IPS DF 4.7 (cell line): Measurements from ENCODE around the gene EPO.

Experiments
- DNase-seq: peaks from one replicate; pipeline ENCODE4 v3.0.0-alpha.2; 2013; ENCODE audit warnings: low spot score; ENCODE audit errors: extremely low read depth

Gene EPO

GRCh38 chr7:100682991-100683658 is 37.1 kb upstream of the EPO start:
- DNase-seq = no peak

- DNase-seq = no peak
Observed at GRCh38 chr7:100683659-100684533, 36.4 kb upstream of the EPO start.

GRCh38 chr7:100684534-100685042 is 35.7 kb upstream of the EPO start:
- DNase-seq = no peak

GRCh38 chr7:100685049-100685605 is 35.1 kb upstream of the EPO start:
- no peak for DNase-seq

GRCh38 chr7:100685631-100686145 is 34.6 kb upstream of the EPO start:
- DNase-seq = no peak

- no peak for DNase-seq
Observed at GRCh38 chr7:100686201-100686821, 34.0 kb upstream of the EPO start.

GRCh38 chr7:100686822-100687211 is 33.5 kb upstream of the EPO start:
- DNase-seq = no peak

- no peak for DNase-seq
Observed at GRCh38 chr7:100687261-100687660, 33.0 kb upstream of the EPO start.

- DNase-seq = no peak
Observed at GRCh38 chr7:100687751-100688300, 32.4 kb upstream of the EPO start.

GRCh38 chr7:100688326-100688860 is 31.9 kb upstream of the EPO start:
- DNase-seq = no peak

- no peak for DNase-seq
Observed at GRCh38 chr7:100689230-100690135, 30.8 kb upstream of the EPO start.

GRCh38 chr7:100691676-100692577 is 28.3 kb upstream of the EPO start:
- no peak for DNase-seq

- no peak for DNase-seq
Observed at GRCh38 chr7:100692578-100692961, 27.7 kb upstream of the EPO start.

GRCh38 chr7:100693312-100694097 is 26.8 kb upstream of the EPO start:
- no peak for DNase-seq

- DNase-seq = no peak
Observed at GRCh38 chr7:100694098-100694745, 26.0 kb upstream of the EPO start, which contains the start of gene GIGYF1. GIGYF1 (minus strand) TSS chr7:100694250; CDS start chr7:100688238, 6,012 bp downstream.

- DNase-seq = no peak
Observed at GRCh38 chr7:100696123-100696521, 24.1 kb upstream of the EPO start.

- DNase-seq = no peak
Observed at GRCh38 chr7:100699018-100699417, 21.2 kb upstream of the EPO start.
